Mononuclear cell (primary cell): ENCODE results near the gene KDM1B. TPM values are rescaled to one million over a fixed set of nuclear protein-coding genes. Genes with fewer than 3 reads are reported as not detected.
"Not testable (repeated sequence)": the region's sequence is repeated elsewhere in the genome, so short reads cannot be mapped to it uniquely, and the experiment has no call there.

Experiments used
- H3K27me3 ChIP-seq: 2 replicates; pipeline ENCODE4 v1.6.0; 2011; ENCODE audit warnings: low read length, control low read depth; ENCODE audit not compliant: insufficient read depth
- H3K4me1 ChIP-seq: 2 replicates; pipeline ENCODE4 v1.5.1; 2011; ENCODE audit warnings: mild to moderate bottlenecking, low read length, control low read depth; ENCODE audit not compliant: insufficient read depth
- H3K4me3 ChIP-seq: 2 replicates; pipeline ENCODE4 v1.5.1; 2011; ENCODE audit warnings: mild to moderate bottlenecking, low read length, moderate library complexity
- H3K9me3 ChIP-seq: 2 replicates; pipeline ENCODE4 v1.5.1; 2011; ENCODE audit warnings: low read depth, mild to moderate bottlenecking, control low read depth, low read length
- total RNA-seq: library from RNA; depleted of rRNA; stranded (reverse); fragments of >200 nt; gene quantifications from one replicate; pipeline ENCODE4 v1.2.3, GENCODE V29; 2012

The KDM1B gene
- total RNA-seq, 1 donor: 19.1 TPM

- H3K27me3 ChIP-seq: no peaks in the 10 kb centered on the region
- H3K4me3 ChIP-seq: no peak overlapping the region
- H3K4me1 ChIP-seq: no peaks in the 10 kb centered on the region
- H3K9me3 ChIP-seq: no peaks in the 10 kb centered on the region
Measured at GRCh38 chr6:18139935-18140621, 15.1 kb upstream of the KDM1B start.

GRCh38 chr6:18141805-18142590, 13.2 kb upstream of the KDM1B start:
- H3K27me3 ChIP-seq: no peaks in the 10 kb centered on the region
- no peaks in the 10 kb centered on the region for H3K4me1 ChIP-seq
- no peaks in the 10 kb centered on the region for H3K9me3 ChIP-seq
- no peak overlapping the region for H3K4me3 ChIP-seq

- Histone ChIP-seq H3K9me3 (no peaks in the 10 kb centered on the region), H3K4me3 (no peak overlapping the region), H3K27me3 (no peaks in the 10 kb centered on the region), H3K4me1 (no peaks in the 10 kb centered on the region)
Measured at GRCh38 chr6:18142591-18142861, 12.7 kb upstream of the KDM1B start.

- no peaks in the 10 kb centered on the region for H3K27me3 ChIP-seq
- no peaks in the 10 kb centered on the region for H3K4me1 ChIP-seq
- H3K9me3 ChIP-seq: no peaks in the 10 kb centered on the region
- H3K4me3 ChIP-seq: no peak overlapping the region
Measured at GRCh38 chr6:18147160-18147559, 8.1 kb upstream of the KDM1B start.

- no peaks in the 10 kb centered on the region for H3K27me3 ChIP-seq
- H3K4me3 ChIP-seq: no peak overlapping the region
- H3K4me1 ChIP-seq: peaks cover 3% of the 10 kb centered on the region
- no peaks in the 10 kb centered on the region for H3K9me3 ChIP-seq
Measured at GRCh38 chr6:18147616-18148015, 7.6 kb upstream of the KDM1B start.

GRCh38 chr6:18148304-18149025, 6.8 kb upstream of the KDM1B start:
- Histone ChIP-seq H3K9me3 (no peaks in the 10 kb centered on the region), H3K4me1 (peaks cover 12% of the 10 kb centered on the region), H3K27me3 (no peaks in the 10 kb centered on the region), H3K4me3 (no peak overlapping the region)

GRCh38 chr6:18151391-18151790, 3.8 kb upstream of the KDM1B start:
- H3K27me3 ChIP-seq, H3K4me3 ChIP-seq, H3K9me3 ChIP-seq: not testable (repeated sequence)
- peaks cover 28% of the 10 kb centered on the region for H3K4me1 ChIP-seq

GRCh38 chr6:18151801-18152200, 3.4 kb upstream of the KDM1B start:
- H3K4me3 ChIP-seq: no peak overlapping the region
- H3K4me1 ChIP-seq: peaks cover 32% of the 10 kb centered on the region
- no peaks in the 10 kb centered on the region for H3K9me3 ChIP-seq
- H3K27me3 ChIP-seq: no peaks in the 10 kb centered on the region

GRCh38 chr6:18153311-18153703, 1.9 kb upstream of the KDM1B start:
- Histone ChIP-seq H3K4me3 (no peak overlapping the region), H3K27me3 (no peaks in the 10 kb centered on the region), H3K4me1 (peaks cover 32% of the 10 kb centered on the region), H3K9me3 (no peaks in the 10 kb centered on the region)

GRCh38 chr6:18154507-18155149, 594 bp upstream of the KDM1B start, which contains the start of gene TPMT:
TSS of gene TPMT (minus strand) at chr6:18155077. CDS start at chr6:18149127, 5,950 bp downstream.
- H3K27me3 ChIP-seq: no peaks in the 10 kb centered on the region
- H3K9me3 ChIP-seq: no peaks in the 10 kb centered on the region
- peak within 1 kb of the TSS; percentile 94 for H3K4me3 ChIP-seq
- peaks cover 32% of the 10 kb centered on the region for H3K4me1 ChIP-seq

GRCh38 chr6:18155864-18156421, 721 bp downstream of the KDM1B start:
- Histone ChIP-seq H3K4me3 (peak overlapping the region; percentile 94), H3K27me3 (no peaks in the 10 kb centered on the region), H3K9me3 (no peaks in the 10 kb centered on the region), H3K4me1 (peaks cover 37% of the 10 kb centered on the region)

GRCh38 chr6:18160911-18161310, 5.7 kb downstream of the KDM1B start:
- H3K9me3 ChIP-seq: no peaks in the 10 kb centered on the region
- no peak overlapping the region for H3K4me3 ChIP-seq
- H3K4me1 ChIP-seq: peaks cover 25% of the 10 kb centered on the region
- no peaks in the 10 kb centered on the region for H3K27me3 ChIP-seq

GRCh38 chr6:18161431-18161830, 6.2 kb downstream of the KDM1B start:
- Histone ChIP-seq H3K27me3 (no peaks in the 10 kb centered on the region), H3K4me3 (no peak overlapping the region), H3K4me1 (peaks cover 24% of the 10 kb centered on the region), H3K9me3 (no peaks in the 10 kb centered on the region)

- Histone ChIP-seq H3K4me3 (no peak overlapping the region), H3K4me1 (peaks cover 30% of the 10 kb centered on the region), H3K27me3 (no peaks in the 10 kb centered on the region), H3K9me3 (no peaks in the 10 kb centered on the region)
Measured at GRCh38 chr6:18162401-18162800, 7.2 kb downstream of the KDM1B start.

- no peak overlapping the region for H3K4me3 ChIP-seq
- no peaks in the 10 kb centered on the region for H3K9me3 ChIP-seq
- H3K27me3 ChIP-seq: no peaks in the 10 kb centered on the region
- peaks cover 33% of the 10 kb centered on the region for H3K4me1 ChIP-seq
Measured at GRCh38 chr6:18165751-18166150, 10.5 kb downstream of the KDM1B start.
